A172 (cell line): ENCODE data around the gene SIRPG. TPM values are rescaled to one million over a fixed set of nuclear protein-coding genes. Genes with fewer than 3 reads are reported as not detected.
"Not testable (repeated sequence)": the region's sequence is repeated elsewhere in the genome, so short reads cannot be mapped to it uniquely, and the experiment has no call there.

Experiments
- DNase-seq: peaks from one replicate; pipeline ENCODE4 v3.0.0-alpha.2; 2015; ENCODE audit warnings: low spot score
- total RNA-seq: library from RNA; depleted of rRNA; stranded (reverse); fragments of >200 nt; shearing (Covaris generic); gene quantifications from 2 replicates; pipeline ENCODE4 v1.2.3, GENCODE V29; 2014

SIRPG gene
- total RNA-seq, 1 experiment from 2014 or later: not detected

DNA sequence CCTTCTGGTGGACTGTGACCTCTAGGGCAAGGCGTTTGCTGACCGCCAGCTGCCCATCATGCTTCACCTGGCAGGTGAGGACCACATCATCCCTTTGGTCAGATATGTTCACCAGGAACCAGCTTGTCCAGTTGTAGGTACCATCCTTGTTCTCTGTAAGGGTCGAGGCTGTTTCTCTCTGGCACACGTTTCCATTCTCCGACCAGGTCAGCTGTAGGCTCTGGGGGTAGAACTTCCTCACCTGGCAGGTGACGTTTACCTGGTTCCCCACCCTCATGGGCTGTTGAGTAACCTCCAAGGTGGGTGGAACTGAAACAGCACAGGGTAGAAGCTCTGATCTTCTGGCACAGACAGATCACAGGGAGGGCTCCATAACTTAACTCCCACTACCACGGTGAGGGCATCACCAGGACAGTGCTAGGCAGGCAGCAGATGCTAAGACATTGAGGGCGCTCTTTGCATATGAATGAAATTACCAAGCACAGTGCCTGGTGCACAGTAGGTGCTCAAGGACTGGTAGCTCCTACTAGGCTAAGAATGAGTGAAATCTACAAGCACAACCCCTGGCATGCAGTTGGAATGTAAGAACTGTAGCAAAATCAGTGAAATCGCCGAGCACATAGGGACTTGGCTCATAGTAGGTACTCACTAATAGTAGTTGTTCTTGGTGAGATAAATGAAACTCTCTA is 22.1 kb downstream of the SIRPG start:
- DNase-seq: no peak

GRCh38 chr20:1633535-1633934 is 24.0 kb downstream of the SIRPG start:
- peak; percentile 15 for DNase-seq

GRCh38 chr20:1632178-1632577 is 25.4 kb downstream of the SIRPG start:
- no peak for DNase-seq

DNA sequence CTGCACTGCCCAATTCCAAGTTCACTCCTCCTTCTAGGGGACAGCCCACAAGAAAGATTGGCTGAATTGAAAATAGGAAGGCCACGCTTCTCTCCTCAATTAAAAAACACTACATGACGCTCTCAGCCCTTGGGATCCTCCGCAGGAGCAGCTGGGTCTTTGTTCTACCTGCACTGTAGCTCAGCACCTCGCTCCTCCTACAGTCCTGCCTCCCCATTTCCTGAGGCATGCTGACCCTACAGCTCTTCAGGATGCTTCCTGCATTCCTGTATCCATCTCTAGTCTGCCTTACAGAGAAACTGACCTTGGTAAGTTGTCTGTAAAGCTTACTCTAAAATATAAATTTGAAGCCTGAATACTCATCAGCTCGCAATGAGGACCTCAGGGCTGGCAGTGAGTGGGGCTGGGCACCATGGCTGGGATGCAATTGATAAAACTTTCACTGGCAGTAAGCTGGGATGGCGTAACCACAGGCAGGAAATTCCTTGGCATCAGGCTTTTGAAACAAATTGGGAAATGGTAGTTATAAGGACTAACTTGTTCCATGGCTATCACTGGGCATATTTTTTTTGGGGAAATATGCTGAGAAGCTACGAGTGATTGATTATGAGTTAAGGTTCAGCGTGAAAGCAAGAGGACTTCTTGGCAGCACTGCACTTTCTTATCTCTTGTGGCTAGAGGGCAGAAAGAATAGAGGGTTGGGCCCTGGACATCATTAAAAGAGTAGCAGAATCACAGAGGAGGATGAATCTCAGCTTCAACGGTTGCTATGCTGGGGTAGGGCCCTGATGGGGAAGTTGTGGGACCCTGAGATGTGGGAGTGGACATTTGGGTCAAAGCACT is 26.0 kb downstream of the SIRPG start:
- DNase-seq: peak; percentile 25

GRCh38 chr20:1630186-1630585 is 27.4 kb downstream of the SIRPG start:
- DNase-seq: no peak

DNA sequence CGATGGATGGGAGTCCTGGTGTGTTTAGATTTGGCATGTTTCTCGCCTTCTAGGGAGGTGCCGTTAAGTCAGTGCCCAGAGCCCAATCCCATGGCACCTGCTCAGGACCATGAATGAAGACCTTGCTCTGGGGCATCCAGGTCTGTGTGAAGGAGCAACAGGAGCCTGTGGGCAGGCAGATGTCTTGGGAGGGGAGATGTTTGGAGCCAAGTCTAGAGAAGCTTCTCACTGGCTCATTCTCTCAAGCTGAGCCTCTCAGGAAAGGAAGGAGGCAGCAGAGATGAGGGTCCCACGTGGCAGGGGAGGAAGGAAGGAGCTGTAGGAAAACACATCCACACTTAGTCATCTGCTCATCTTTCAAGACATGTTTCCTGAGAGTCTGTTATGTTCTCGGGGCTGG is 28.3 kb downstream of the SIRPG start:
- DNase-seq: no peak

- no peak for DNase-seq
Measured at GRCh38 chr20:1628621-1629020, 29.0 kb downstream of the SIRPG start.

DNA sequence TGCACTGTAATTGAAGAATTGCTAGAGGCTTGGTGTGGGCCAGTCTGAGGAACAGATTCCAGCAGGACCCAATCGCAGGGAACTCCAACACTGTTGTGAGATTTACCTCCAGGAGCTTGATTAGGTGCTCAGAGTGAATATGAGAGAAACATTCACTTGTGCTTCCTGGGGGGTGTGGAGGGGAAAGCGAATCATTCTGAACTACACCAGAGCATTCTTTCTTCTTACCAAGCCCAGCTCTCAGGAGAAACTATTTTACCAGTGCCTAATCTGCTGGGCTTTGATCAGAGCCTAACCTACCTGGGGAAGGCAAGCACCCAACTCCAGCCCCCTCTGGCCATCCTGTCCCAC is 30.4 kb downstream of the SIRPG start:
- DNase-seq: no peak

GRCh38 chr20:1626528-1627199 is 30.9 kb downstream of the SIRPG start:
- DNase-seq: no peak

- DNase-seq: no peak
Measured at GRCh38 chr20:1625083-1625690, 32.4 kb downstream of the SIRPG start.

- no peak for DNase-seq
Measured at GRCh38 chr20:1623501-1624205, 33.9 kb downstream of the SIRPG start.

- no peak for DNase-seq
Measured at GRCh38 chr20:1622450-1622849, 35.1 kb downstream of the SIRPG start.

DNA sequence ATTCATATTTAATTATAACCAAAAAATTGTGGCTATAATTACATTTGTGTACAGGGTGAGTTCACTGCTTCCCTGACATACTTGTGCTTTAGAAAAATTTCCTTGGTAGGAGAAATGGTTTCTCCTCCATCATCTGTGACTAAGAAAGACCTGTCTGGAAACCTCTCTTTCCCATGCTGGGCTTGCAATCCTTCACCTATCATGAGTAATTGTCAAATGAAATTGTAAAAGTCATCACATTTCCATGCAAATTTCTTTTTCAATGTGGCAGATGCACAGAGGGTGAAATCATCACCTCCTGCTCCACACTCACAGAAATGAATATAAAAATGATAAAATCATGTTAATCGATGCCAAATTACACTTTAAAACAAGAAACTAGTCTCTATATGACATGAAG is 36.3 kb downstream of the SIRPG start:
- no peak for DNase-seq

DNA sequence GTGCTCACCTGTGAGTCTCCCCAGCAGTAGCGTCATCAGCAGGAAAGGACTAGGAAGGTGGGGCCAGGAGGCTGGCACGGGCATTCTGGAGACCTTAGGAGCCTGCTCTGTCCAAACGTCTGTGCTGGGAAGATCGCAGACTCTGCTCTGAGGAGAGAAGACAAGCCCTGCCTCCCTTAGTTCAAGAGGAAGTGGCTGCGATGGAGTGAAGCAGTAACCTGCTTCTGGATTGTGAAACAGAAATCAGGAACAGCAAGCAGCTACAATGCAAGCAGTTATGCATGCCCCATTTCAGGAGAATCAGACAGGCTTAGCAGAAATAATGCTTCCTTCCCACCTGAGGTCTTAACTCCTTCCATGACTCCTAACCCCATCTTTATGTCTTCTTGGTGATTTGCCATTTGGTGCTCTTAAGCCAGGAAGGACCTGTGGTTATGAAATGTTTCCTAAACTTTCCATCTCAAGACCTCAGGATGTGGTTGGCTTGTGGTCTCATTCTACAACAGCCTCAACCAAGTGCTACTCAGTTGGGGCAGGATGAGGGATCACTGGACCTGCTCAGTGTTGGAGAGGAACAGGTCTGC is 37.6 kb downstream of the SIRPG start, which contains the start of gene SIRPB1:
Gene SIRPB1, minus strand, starts transcription at position 149 of the 584 bp plus-strand sequence. Its CDS starts 65 bp downstream, at position 84.
- no peak for DNase-seq

DNA sequence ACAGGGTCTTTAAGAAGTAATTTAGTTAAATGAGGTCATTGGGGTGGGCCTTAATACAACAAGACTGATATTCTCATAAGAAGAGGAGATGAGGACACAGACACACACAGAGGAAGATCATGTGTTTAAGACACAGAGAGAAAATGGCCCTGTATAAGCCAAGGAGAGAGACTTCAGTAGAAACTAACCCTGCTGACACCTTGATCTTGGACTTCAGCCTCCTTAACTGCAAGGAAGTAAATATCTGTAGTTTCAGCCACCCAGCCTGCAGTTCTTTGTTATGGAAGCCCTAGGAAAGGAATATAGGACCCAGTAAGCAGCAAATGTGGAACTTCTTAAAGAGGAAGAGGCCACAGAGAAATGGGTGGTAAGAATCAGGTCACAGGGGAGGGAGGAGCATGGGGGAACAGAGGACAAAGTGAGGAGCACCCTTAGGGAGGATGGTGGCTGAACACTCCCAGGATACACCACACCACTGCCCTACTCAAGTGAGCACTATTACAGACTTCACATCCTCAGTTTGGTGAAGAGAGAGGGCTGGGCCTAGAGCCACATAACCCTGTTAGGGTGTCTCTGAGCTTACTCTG is 38.5 kb downstream of the SIRPG start:
- no peak for DNase-seq

- DNase-seq: no peak
Measured at GRCh38 chr20:1618479-1618878, 39.1 kb downstream of the SIRPG start.

GRCh38 chr20:1616858-1617434 is 40.6 kb downstream of the SIRPG start:
- DNase-seq: peak; percentile 14

DNA sequence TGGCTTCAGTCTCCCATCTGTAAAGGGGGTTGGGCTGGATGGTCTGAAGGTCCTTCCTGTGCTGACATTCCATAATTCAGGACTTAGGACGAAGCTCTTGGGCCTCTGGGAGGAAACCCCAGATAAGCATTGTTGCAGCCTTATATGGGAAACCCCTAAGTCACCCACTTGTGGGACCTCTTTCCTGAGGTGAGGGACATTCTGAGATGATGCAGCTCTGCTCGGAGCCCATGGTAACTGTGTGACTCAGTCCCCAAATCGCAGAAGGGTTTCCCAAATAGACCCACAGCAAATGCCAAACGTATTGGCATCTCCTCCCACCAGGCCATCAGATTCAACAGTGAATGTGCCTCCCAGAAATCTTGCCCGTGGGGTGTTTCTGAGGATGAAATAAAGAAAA is 47.2 kb downstream of the SIRPG start:
- not testable (repeated sequence) for DNase-seq

- not testable (repeated sequence) for DNase-seq
Measured at GRCh38 chr20:1608678-1609347, 48.8 kb downstream of the SIRPG start.

- no peak for DNase-seq
Measured at GRCh38 chr20:1600736-1601135, 56.8 kb downstream of the SIRPG start.
